D721Med (cell line): ENCODE results near the gene MYZAP.
A peak's percentile ranks its signal among the peaks of the same experiment; 100 is the strongest.
"Not testable (repeated sequence)": the region's sequence is repeated elsewhere in the genome, so short reads cannot be mapped to it uniquely, and the experiment has no call there.

Experiments used
- DNase-seq: peaks from one replicate; pipeline ENCODE4 v3.0.0; 2011; ENCODE audit warnings: low spot score; ENCODE audit not compliant: insufficient read length
- FAIRE-seq: peaks from 2 replicates; lab custom pipeline; 2011; peaks lifted over from hg19 to GRCh38; lab: Jason Lieb, UNC
- CTCF ChIP-seq: IDR thresholded peaks from 2 replicates; pipeline ENCODE4 v1.5.1; 2012; ENCODE audit warnings: mild to moderate bottlenecking, control low read depth; ENCODE audit not compliant: insufficient read depth; ENCODE audit errors: missing control alignments

MYZAP gene

GRCh38 chr15:57606048-57606447, 14.3 kb downstream of the MYZAP start:
- no peak for TF ChIP-seq CTCF
- FAIRE-seq (no peak), DNase-seq (no peak)

GRCh38 chr15:57606816-57607215, 15.1 kb downstream of the MYZAP start:
- DNase-seq = no peak
- FAIRE-seq = no peak
- TF ChIP-seq CTCF = no peak

- DNase-seq (no peak), FAIRE-seq (no peak)
- TF ChIP-seq CTCF = no peak
Measured at GRCh38 chr15:57607570-57608000, 15.9 kb downstream of the MYZAP start.

GRCh38 chr15:57609805-57610529, 18.3 kb downstream of the MYZAP start:
- no peak for FAIRE-seq
- no peak for DNase-seq
- TF ChIP-seq CTCF = no peak

- FAIRE-seq = no peak
- TF ChIP-seq CTCF = no peak
- no peak for DNase-seq
Measured at GRCh38 chr15:57611123-57611522, 19.4 kb downstream of the MYZAP start.

GRCh38 chr15:57611938-57612337, 20.2 kb downstream of the MYZAP start:
- peak; percentile 46 for TF ChIP-seq CTCF
- no peak for FAIRE-seq
- DNase-seq = no peak

- FAIRE-seq (no peak), DNase-seq (no peak)
- no peak for TF ChIP-seq CTCF
Measured at GRCh38 chr15:57614241-57614640, 22.5 kb downstream of the MYZAP start.

GRCh38 chr15:57615951-57616496, 24.3 kb downstream of the MYZAP start:
- not testable (repeated sequence) for FAIRE-seq

More at GRCh38 chr15:57615951-57616496, 24.3 kb downstream of the MYZAP start:
- not testable (repeated sequence) for DNase-seq
